Fibroblast of skin of left biceps (primary cell): Measurements from ENCODE around the gene ANXA1.

Experiments used
- DNase-seq, 2 experiments: peaks; one replicate each; pipeline ENCODE4 v3.0.0-alpha.2; 2013; ENCODE audit warnings: low read depth in 2 of 2

The ANXA1 gene

DNA sequence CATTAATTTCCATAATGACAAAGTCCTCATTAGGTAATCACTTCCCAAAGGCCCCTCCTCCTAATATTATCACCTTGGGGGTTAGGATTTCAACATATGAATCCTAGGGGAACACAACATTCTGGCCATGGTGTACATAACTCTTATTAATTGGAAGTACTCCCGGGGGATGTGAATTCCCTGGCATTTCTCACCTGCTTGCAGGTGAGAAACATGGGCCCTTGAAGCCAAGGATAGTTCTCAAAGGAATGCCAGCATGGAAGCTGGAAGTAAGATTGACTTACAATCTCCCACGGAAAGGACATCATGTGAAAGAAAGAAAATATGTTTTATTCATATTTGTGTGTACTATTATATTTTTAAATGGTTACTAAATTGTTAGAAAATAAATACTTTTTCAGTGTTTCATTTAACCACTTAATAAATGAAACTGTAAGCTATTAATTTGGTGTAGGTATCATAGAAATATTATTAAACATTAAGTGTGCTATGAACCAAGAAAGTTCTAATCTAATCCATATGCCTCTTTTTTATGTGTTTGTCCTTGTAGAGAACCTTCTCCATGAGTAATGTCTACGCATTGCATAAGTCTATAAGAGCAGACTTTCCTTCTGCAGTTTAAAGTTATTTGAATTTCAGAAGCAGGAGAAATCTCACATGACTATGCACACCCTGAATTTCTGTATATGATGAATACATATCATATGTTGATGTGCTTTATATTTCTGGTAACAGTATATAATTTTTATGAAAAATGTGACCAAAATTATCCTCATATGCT, 59.4 kb downstream of the ANXA1 start:
- DNase-seq: no peak

DNA sequence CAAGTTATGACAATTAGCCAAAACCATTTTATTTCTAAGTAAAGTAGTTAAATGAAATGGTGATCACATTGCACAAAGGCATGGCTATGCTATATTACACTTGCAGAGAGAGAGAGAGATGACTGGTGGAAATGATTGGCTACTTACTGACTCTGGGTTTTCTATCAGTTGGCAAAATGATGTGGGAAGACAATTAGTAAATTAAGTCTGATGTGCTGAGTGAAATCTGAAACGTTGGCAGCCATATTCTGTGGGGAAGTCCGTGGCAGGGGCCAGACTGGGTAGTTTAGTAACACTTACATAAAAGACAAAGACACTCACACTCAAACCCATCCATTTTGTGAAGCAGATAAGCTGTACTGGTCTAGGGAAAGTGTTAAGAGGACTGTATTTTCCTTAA, 61.6 kb downstream of the ANXA1 start:
- DNase-seq: no peak

DNA sequence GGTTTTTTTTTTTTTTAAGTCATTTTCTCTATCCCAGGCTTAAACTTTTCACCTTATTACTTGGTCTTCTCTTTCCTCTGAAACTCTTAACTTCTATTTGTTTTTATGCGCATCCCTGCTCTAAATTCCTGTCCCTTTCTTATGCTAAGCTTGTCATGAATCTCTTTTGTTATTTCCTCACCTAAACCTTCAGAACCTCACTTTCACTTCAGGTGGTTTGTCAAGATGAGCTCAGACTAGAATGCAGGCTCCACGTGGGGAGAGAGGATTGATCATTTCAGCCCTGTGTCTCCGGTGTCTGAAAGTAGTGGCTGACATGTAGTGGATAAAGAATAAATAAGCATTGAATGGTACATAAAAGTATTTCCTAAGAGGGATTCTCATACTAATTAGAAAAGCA, 63.6 kb downstream of the ANXA1 start:
- DNase-seq: no peak

DNA sequence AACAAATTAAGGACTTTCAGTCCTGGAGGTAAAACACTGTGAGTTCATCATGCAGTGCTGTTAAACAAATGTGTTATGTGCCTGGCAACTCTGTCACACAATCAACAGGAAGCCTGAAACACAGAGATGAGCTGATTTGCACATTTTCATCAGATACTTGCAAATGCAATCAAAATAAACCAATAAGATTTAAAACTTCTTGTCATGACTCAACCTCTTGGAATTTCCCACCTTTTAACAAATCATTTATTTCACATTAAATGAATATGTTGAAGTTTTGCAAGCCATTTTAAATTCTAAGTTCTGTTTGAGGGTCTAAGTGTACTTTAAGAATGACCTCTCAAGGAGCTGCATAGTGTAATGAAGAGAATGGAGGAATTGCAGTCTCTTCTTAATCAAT, 64.4 kb downstream of the ANXA1 start:
- no peak for DNase-seq
